ENCODE data around the gene LRP5. TPM values are rescaled to one million over a fixed set of nuclear protein-coding genes. Genes with fewer than 3 reads are reported as not detected.
A peak's percentile ranks its signal among the peaks of the same experiment; 100 is the strongest.

LRP5 gene
- polyA plus RNA-seq, 4 donors: 39.7 to 122 (median 78.4) TPM

DNA sequence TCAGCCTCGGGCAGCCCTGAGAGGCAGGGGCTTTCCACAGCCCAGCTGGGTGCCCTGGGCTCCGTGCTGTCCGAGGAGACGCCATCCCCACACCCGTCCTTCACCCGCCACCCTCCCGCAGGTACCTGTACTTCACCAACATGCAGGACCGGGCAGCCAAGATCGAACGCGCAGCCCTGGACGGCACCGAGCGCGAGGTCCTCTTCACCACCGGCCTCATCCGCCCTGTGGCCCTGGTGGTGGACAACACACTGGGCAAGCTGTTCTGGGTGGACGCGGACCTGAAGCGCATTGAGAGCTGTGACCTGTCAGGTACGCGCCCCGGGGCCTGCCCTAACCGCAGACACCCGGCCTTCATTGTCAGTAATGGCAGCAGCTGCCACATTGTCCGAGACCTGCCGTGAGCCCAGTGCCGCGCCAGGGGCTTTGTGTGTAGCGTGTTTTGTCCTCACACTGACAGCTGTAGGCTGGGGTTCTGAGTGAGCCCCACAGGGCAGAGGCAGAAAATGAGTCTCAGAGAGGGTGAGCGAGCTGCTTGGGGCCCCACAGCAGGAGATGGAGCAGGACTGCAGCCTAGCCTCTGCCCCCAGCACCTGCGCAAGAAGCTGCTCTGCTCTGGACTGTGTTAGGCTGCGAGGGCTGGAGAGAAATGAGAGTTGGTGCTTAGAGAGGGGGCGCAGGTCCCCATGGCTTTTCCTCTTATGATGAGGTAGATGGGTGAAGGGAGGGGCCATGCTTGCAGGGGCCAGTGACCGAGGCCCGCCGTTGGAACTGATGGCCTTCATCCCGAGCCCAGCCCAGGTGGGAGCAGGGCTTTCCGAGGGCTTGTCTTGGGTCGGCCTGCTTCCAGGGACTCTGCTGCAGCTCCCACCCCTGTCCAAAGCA is 112.8 kb downstream of the LRP5 start:
- Histone ChIP-seq H3K27me3 (ENCODE audit: control insufficient read depth in 3 of 3, insufficient read depth in 3 of 3, low read length in 3 of 3) (no peaks in the 10 kb centered on the region), H3K9me3 (ENCODE audit: control insufficient read depth in 2 of 2, insufficient read depth in 1 of 2, low read depth in 1 of 2, low read length in 1 of 2) (peaks cover 0 to 36% of the 10 kb centered on the region in 2 donors), H3K4me1 (ENCODE audit: control insufficient read depth in 3 of 3, insufficient read depth in 2 of 3, low read depth in 1 of 3, low read length in 2 of 3) (no peaks in the 10 kb centered on the region), H3K4me3 (ENCODE audit: low read depth in 1 of 3, low read length in 3 of 3) (no peak overlapping the region), H3K27ac (ENCODE audit: low read depth in 1 of 3, low read length in 2 of 3) (no peak overlapping the region), H3K36me3 (ENCODE audit: control insufficient read depth in 3 of 3, insufficient read depth in 2 of 3, low read depth in 1 of 3, low read length in 3 of 3) (peaks cover 8 to 95% (median 24%) of the 10 kb centered on the region in 3 donors)
- 93 to 96% (median 95%) methylated on average over 38 to 40 of the region's 40 CpGs for WGBS, 3 donors
- DNase-seq: no peak
- no peak for FAIRE-seq

DNA sequence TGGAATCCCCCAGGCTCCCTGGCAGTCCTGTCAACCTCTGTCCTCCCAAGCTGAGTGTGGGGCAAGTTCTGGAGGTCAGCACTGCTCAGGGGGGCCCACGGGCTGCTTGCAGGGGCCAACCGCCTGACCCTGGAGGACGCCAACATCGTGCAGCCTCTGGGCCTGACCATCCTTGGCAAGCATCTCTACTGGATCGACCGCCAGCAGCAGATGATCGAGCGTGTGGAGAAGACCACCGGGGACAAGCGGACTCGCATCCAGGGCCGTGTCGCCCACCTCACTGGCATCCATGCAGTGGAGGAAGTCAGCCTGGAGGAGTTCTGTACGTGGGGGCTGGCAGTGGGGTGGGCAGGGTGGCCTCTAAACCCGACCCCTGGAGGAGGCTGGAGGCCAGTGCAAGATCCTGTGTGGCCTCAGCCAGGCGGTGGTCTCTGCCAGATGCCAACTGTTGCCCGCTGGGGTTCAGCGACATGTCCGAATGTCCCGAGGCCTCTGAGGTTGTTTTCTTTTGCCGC is 113.5 kb downstream of the LRP5 start:
- 95 to 97% (median 96%) methylated on average over 20 to 21 of the region's 21 CpGs for WGBS, 3 donors
- DNase-seq: no peak
- Histone ChIP-seq H3K27me3 (ENCODE audit: control insufficient read depth in 3 of 3, insufficient read depth in 3 of 3, low read length in 3 of 3) (no peaks in the 10 kb centered on the region), H3K4me1 (ENCODE audit: control insufficient read depth in 3 of 3, insufficient read depth in 2 of 3, low read depth in 1 of 3, low read length in 2 of 3) (no peaks in the 10 kb centered on the region), H3K27ac (ENCODE audit: low read depth in 1 of 3, low read length in 2 of 3) (no peak overlapping the region), H3K36me3 (ENCODE audit: control insufficient read depth in 3 of 3, insufficient read depth in 2 of 3, low read depth in 1 of 3, low read length in 3 of 3) (peaks cover 8 to 95% (median 24%) of the 10 kb centered on the region in 3 donors), H3K9me3 (ENCODE audit: control insufficient read depth in 2 of 2, insufficient read depth in 1 of 2, low read depth in 1 of 2, low read length in 1 of 2) (peaks cover 0 to 36% of the 10 kb centered on the region in 2 donors), H3K4me3 (ENCODE audit: low read depth in 1 of 3, low read length in 3 of 3) (no peak overlapping the region)
- FAIRE-seq: no peak

DNA sequence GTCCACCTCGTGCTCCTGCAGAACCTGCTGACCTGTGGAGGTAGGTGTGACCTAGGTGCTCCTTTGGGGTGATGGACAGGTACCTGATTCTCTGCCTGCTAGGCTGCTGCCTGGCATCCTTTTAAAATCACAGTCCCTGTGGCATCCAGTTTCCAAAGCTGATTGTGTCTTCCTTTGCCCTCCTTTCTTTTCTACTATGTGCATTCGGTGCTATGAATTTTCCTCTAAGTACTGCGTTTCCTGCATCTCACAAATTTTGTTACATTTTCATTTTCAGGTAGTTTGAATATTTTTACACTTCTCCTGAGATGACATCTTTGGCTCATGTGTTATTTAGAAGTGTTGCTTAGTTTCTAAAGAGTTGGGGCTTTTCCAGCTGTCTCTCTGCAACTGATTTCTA is 117.3 kb downstream of the LRP5 start:
- FAIRE-seq (no peak), DNase-seq (no peak)
- Histone ChIP-seq H3K4me3 (ENCODE audit: low read depth in 1 of 3, low read length in 3 of 3) (no peak overlapping the region), H3K36me3 (ENCODE audit: control insufficient read depth in 3 of 3, insufficient read depth in 2 of 3, low read depth in 1 of 3, low read length in 3 of 3) (peaks cover 6 to 95% (median 27%) of the 10 kb centered on the region in 3 donors), H3K9me3 (ENCODE audit: control insufficient read depth in 2 of 2, insufficient read depth in 1 of 2, low read depth in 1 of 2, low read length in 1 of 2) (peaks cover 0 to 36% of the 10 kb centered on the region in 2 donors), H3K4me1 (ENCODE audit: control insufficient read depth in 3 of 3, insufficient read depth in 2 of 3, low read depth in 1 of 3, low read length in 2 of 3) (no peaks in the 10 kb centered on the region), H3K27me3 (ENCODE audit: control insufficient read depth in 3 of 3, insufficient read depth in 3 of 3, low read length in 3 of 3) (no peaks in the 10 kb centered on the region), H3K27ac (ENCODE audit: low read depth in 1 of 3, low read length in 2 of 3) (no peak overlapping the region)
- 94 to 96% (median 95%) methylated on average over 3 of the region's 3 CpGs for WGBS, 3 donors

DNA sequence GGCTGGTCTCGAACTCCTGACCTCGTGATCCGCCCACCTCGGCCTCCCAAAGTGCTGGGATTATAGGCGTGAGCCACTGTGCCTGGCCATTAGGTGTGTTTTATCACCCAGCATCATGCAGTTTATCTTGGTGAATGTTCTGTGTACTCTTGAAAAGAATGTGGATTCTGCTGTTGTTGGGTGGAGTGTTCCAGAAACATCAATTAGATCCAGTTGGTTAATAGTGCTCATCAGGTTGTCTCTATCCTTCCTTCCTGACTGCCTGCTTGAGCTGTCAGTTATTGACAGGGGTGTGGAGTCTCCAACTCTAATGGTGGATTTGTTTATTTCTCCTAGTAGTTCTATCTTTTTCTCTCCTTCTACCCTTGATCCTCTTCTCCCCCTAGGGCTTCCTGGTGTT is 118.0 kb downstream of the LRP5 start:
- WGBS, 3 donors: 94 to 98% (median 96%) methylated on average over 4 to 5 of the region's 5 CpGs
- Histone ChIP-seq H3K27me3 (ENCODE audit: control insufficient read depth in 3 of 3, insufficient read depth in 3 of 3, low read length in 3 of 3) (no peaks in the 10 kb centered on the region), H3K36me3 (ENCODE audit: control insufficient read depth in 3 of 3, insufficient read depth in 2 of 3, low read depth in 1 of 3, low read length in 3 of 3) (peaks cover 2 to 95% (median 21%) of the 10 kb centered on the region in 3 donors), H3K9me3 (ENCODE audit: control insufficient read depth in 2 of 2, insufficient read depth in 1 of 2, low read depth in 1 of 2, low read length in 1 of 2) (peaks cover 0 to 36% of the 10 kb centered on the region in 2 donors), H3K27ac (ENCODE audit: low read depth in 1 of 3, low read length in 2 of 3) (peak overlapping the region in 2 of 3 donors; percentile 55 to 74), H3K4me3 (ENCODE audit: low read depth in 1 of 3, low read length in 3 of 3) (no peak overlapping the region), H3K4me1 (ENCODE audit: control insufficient read depth in 3 of 3, insufficient read depth in 2 of 3, low read depth in 1 of 3, low read length in 2 of 3) (no peaks in the 10 kb centered on the region)
- FAIRE-seq (no peak), DNase-seq (peak in 1 of 2 donors; percentile 52)

DNA sequence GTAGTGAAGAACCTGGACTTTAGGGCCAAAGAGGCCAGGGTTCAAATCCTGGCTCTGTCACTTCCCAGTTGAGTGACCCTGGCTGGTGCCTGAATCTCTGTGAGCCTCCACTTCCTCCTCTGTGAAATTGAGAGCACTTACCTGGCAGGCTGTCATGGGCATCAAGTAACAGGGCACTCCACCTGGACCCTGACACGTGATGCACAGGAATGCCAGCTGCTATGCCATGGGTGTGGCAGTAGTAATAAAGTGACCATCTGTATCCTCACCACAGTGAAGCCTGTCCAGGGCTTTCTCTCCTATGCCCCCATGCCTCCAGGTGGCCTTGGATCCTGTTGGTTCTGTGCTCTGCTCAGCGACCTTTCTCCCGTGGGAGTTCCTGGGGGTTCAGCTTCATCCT is 118.4 kb downstream of the LRP5 start:
- no peaks in the 10 kb centered on the region for H3K4me1 ChIP-seq (ENCODE audit: control insufficient read depth in 3 of 3, insufficient read depth in 2 of 3, low read depth in 1 of 3, low read length in 2 of 3)
- no peak overlapping the region for H3K4me3 ChIP-seq (ENCODE audit: low read depth in 1 of 3, low read length in 3 of 3)
- peaks cover 0 to 36% of the 10 kb centered on the region in 2 donors for H3K9me3 ChIP-seq (ENCODE audit: control insufficient read depth in 2 of 2, insufficient read depth in 1 of 2, low read depth in 1 of 2, low read length in 1 of 2)
- WGBS, 3 donors: 66 to 79% (median 66%) methylated on average over 3 of the region's 3 CpGs
- H3K36me3 ChIP-seq (ENCODE audit: control insufficient read depth in 3 of 3, insufficient read depth in 2 of 3, low read depth in 1 of 3, low read length in 3 of 3): peaks cover 2 to 95% (median 20%) of the 10 kb centered on the region in 3 donors
- H3K27me3 ChIP-seq (ENCODE audit: control insufficient read depth in 3 of 3, insufficient read depth in 3 of 3, low read length in 3 of 3): no peaks in the 10 kb centered on the region
- DNase-seq (peak; percentile 34 to 89), FAIRE-seq (no peak)
- peak overlapping the region in 2 of 3 donors; percentile 55 to 74 for H3K27ac ChIP-seq (ENCODE audit: low read depth in 1 of 3, low read length in 2 of 3)

DNA sequence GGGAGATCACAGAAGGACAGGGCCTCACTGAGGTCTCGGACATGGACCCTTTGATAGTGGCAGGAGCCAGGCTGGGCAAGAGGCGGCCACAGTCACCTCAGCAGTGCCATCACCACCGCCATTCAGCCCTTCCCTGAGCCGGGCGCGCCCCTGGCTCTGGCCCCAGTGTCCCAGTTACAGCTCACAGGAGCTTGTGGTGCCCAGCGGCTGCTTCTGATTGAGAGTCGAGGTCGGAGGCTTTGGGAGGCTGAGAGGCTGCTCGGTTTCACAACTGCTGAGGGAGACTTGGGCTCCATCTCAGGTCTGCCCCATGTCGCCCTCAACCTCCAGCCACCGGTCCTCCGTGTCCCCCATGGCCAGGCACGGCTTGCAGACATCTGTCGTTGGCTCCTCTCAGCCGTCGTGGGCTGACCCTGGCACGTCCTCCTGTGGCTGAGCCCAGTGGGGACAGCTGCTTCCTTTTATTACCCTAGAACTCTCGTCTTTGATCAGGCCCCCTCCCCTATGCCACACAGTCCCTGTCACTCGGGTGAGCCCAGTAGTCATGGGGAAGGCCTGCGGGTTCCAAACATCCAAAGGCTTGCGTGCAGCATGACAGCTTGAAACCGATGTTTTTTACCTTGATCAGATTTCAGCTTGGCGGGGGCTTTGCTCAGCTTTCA is 119.7 kb downstream of the LRP5 start:
- Histone ChIP-seq H3K27ac (ENCODE audit: low read depth in 1 of 3, low read length in 2 of 3) (no peak overlapping the region), H3K4me3 (ENCODE audit: low read depth in 1 of 3, low read length in 3 of 3) (no peak overlapping the region), H3K4me1 (ENCODE audit: control insufficient read depth in 3 of 3, insufficient read depth in 2 of 3, low read depth in 1 of 3, low read length in 2 of 3) (no peaks in the 10 kb centered on the region), H3K36me3 (ENCODE audit: control insufficient read depth in 3 of 3, insufficient read depth in 2 of 3, low read depth in 1 of 3, low read length in 3 of 3) (peaks cover 0 to 95% (median 19%) of the 10 kb centered on the region in 3 donors), H3K27me3 (ENCODE audit: control insufficient read depth in 3 of 3, insufficient read depth in 3 of 3, low read length in 3 of 3) (no peaks in the 10 kb centered on the region), H3K9me3 (ENCODE audit: control insufficient read depth in 2 of 2, insufficient read depth in 1 of 2, low read depth in 1 of 2, low read length in 1 of 2) (peaks cover 0 to 25% of the 10 kb centered on the region in 2 donors)
- no peak for DNase-seq
- 88 to 90% (median 89%) methylated on average over 24 of the region's 24 CpGs for WGBS, 3 donors
- no peak for FAIRE-seq

DNA sequence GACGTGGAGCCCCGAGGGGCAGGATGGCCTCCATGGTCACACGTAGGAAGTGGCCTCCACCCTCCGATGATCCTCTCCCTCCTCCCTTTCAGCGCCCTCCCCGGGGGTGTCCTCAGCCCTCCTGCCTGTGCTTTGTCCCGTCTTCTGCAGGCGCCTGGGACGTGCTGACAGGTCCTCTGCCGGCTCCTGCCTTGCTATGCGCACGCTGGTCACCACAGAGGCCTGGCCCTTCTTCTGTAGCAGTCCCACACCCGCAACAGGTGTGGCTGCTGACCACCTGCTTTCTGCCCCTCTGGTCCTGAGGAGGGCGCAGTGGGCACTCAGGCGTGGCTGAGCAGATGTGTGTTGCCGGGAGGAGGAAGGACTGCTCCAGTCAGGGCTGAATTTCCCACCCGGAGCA is 120.5 kb downstream of the LRP5 start:
- H3K4me3 ChIP-seq (ENCODE audit: low read depth in 1 of 3, low read length in 3 of 3): no peak overlapping the region
- 89 to 93% (median 92%) methylated on average over 17 of the region's 17 CpGs for WGBS, 3 donors
- DNase-seq (no peak), FAIRE-seq (no peak)
- no peaks in the 10 kb centered on the region for H3K4me1 ChIP-seq (ENCODE audit: control insufficient read depth in 3 of 3, insufficient read depth in 2 of 3, low read depth in 1 of 3, low read length in 2 of 3)
- no peak overlapping the region for H3K27ac ChIP-seq (ENCODE audit: low read depth in 1 of 3, low read length in 2 of 3)
- peaks cover 0 to 95% (median 19%) of the 10 kb centered on the region in 3 donors for H3K36me3 ChIP-seq (ENCODE audit: control insufficient read depth in 3 of 3, insufficient read depth in 2 of 3, low read depth in 1 of 3, low read length in 3 of 3)
- no peaks in the 10 kb centered on the region for H3K27me3 ChIP-seq (ENCODE audit: control insufficient read depth in 3 of 3, insufficient read depth in 3 of 3, low read length in 3 of 3)
- peaks cover 0 to 19% of the 10 kb centered on the region in 2 donors for H3K9me3 ChIP-seq (ENCODE audit: control insufficient read depth in 2 of 2, insufficient read depth in 1 of 2, low read depth in 1 of 2, low read length in 1 of 2)

DNA sequence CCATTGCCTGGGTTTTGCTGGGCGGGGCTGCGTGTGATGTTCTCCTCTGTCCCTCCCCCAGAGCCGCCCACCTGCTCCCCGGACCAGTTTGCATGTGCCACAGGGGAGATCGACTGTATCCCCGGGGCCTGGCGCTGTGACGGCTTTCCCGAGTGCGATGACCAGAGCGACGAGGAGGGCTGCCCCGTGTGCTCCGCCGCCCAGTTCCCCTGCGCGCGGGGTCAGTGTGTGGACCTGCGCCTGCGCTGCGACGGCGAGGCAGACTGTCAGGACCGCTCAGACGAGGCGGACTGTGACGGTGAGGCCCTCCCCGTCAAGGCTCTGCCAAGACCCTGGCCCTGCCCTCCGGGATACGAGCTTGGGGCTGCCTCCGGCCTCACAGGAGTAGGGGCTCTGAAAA is 121.2 kb downstream of the LRP5 start:
- Histone ChIP-seq H3K4me3 (ENCODE audit: low read depth in 1 of 3, low read length in 3 of 3) (no peak overlapping the region), H3K27me3 (ENCODE audit: control insufficient read depth in 3 of 3, insufficient read depth in 3 of 3, low read length in 3 of 3) (no peaks in the 10 kb centered on the region), H3K27ac (ENCODE audit: low read depth in 1 of 3, low read length in 2 of 3) (no peak overlapping the region), H3K4me1 (ENCODE audit: control insufficient read depth in 3 of 3, insufficient read depth in 2 of 3, low read depth in 1 of 3, low read length in 2 of 3) (no peaks in the 10 kb centered on the region), H3K36me3 (ENCODE audit: control insufficient read depth in 3 of 3, insufficient read depth in 2 of 3, low read depth in 1 of 3, low read length in 3 of 3) (peaks cover 0 to 95% (median 18%) of the 10 kb centered on the region in 3 donors), H3K9me3 (ENCODE audit: control insufficient read depth in 2 of 2, insufficient read depth in 1 of 2, low read depth in 1 of 2, low read length in 1 of 2) (peaks cover 0 to 13% of the 10 kb centered on the region in 2 donors)
- 94 to 97% (median 94%) methylated on average over 31 of the region's 31 CpGs for WGBS, 3 donors
- FAIRE-seq (no peak), DNase-seq (no peak)
